Type B pancreatic cell (in vitro differentiated cells): ENCODE data around the gene CFHR4. TPM values are rescaled to one million over a fixed set of nuclear protein-coding genes. Genes with fewer than 3 reads are reported as not detected.
"Not testable (repeated sequence)": the region's sequence is repeated elsewhere in the genome, so short reads cannot be mapped to it uniquely, and the experiment has no call there.

Experiments used
- DNase-seq: peaks from one replicate; pipeline ENCODE4 v3.0.0; 2021; ENCODE audit warnings: mixed read lengths; ENCODE audit not compliant: unreplicated experiment; ENCODE audit errors: extremely low spot score
- H3K27ac Mint-ChIP-seq: 2 replicates; pipeline ENCODE4 v1.8.0; 2021; ENCODE audit warnings: mild to moderate bottlenecking, mixed read lengths
- H3K27me3 Mint-ChIP-seq: 2 replicates; pipeline ENCODE4 v1.8.0; 2021; ENCODE audit warnings: mixed read lengths
- H3K36me3 Mint-ChIP-seq: 2 replicates; pipeline ENCODE4 v1.8.0; 2021; ENCODE audit warnings: mixed read lengths
- H3K4me1 Mint-ChIP-seq: one replicate; pipeline ENCODE4 v1.8.0; 2021; ENCODE audit warnings: mixed read lengths; ENCODE audit not compliant: unreplicated experiment
- H3K4me3 Mint-ChIP-seq: 2 replicates; pipeline ENCODE4 v1.8.0; 2021; ENCODE audit warnings: mild to moderate bottlenecking, mixed read lengths
- H3K9me3 Mint-ChIP-seq: 2 replicates; pipeline ENCODE4 v1.8.0; 2021; ENCODE audit warnings: mixed read lengths
- CTCF ChIP-seq: fragments of 200-600 bp; sonication (generic); conservative IDR thresholded peaks from 2 replicates; pipeline ENCODE4 v1.5.0; 2021; ENCODE audit warnings: antibody characterized with exemption, mild to moderate bottlenecking
- total RNA-seq: library from RNA; stranded (reverse); gene quantifications from 2 replicates; pipeline ENCODE4 v1.2.1, GENCODE V29; 2021; ENCODE audit warnings: low replicate concordance

CFHR4 gene
- total RNA-seq, 1 donor from 2014 or later = not detected

GRCh38 chr1:196890668-196891067 is 2.8 kb downstream of the CFHR4 start:
- no peak for DNase-seq
- Mint-ChIP-seq H3K4me1 (no peaks in the 10 kb centered on the region), H3K27me3 (no peaks in the 10 kb centered on the region), H3K4me3 (no peak overlapping the region), H3K36me3 (no peaks in the 10 kb centered on the region), H3K9me3 (no peaks in the 10 kb centered on the region), H3K27ac (no peak overlapping the region)
- TF ChIP-seq CTCF = no peak

GRCh38 chr1:196891251-196891650 is 3.4 kb downstream of the CFHR4 start:
- H3K4me3 Mint-ChIP-seq = no peak overlapping the region
- DNase-seq = no peak
- H3K9me3 Mint-ChIP-seq = no peaks in the 10 kb centered on the region
- TF ChIP-seq CTCF = no peak
- no peaks in the 10 kb centered on the region for H3K4me1 Mint-ChIP-seq
- H3K36me3 Mint-ChIP-seq = no peaks in the 10 kb centered on the region
- H3K27me3 Mint-ChIP-seq = no peaks in the 10 kb centered on the region
- no peak overlapping the region for H3K27ac Mint-ChIP-seq

- Mint-ChIP-seq H3K9me3 (no peaks in the 10 kb centered on the region), H3K4me1 (no peaks in the 10 kb centered on the region), H3K4me3 (no peak overlapping the region), H3K27me3 (peaks cover 4% of the 10 kb centered on the region), H3K27ac (no peak overlapping the region), H3K36me3 (no peaks in the 10 kb centered on the region)
- no peak for DNase-seq
- no peak for TF ChIP-seq CTCF
These were observed 8.5 kb downstream of the CFHR4 start for GRCh38 chr1:196896355-196896754.

GRCh38 chr1:196897158-196897828 is 9.4 kb downstream of the CFHR4 start:
- TF ChIP-seq CTCF = no peak
- H3K9me3 Mint-ChIP-seq = no peaks in the 10 kb centered on the region
- H3K36me3 Mint-ChIP-seq = no peaks in the 10 kb centered on the region
- no peak for DNase-seq
- peak overlapping the region; percentile 36 for H3K4me3 Mint-ChIP-seq
- H3K4me1 Mint-ChIP-seq = no peaks in the 10 kb centered on the region
- no peak overlapping the region for H3K27ac Mint-ChIP-seq
- peaks cover 4% of the 10 kb centered on the region for H3K27me3 Mint-ChIP-seq

GRCh38 chr1:196902344-196902743 is 14.5 kb downstream of the CFHR4 start:
- no peaks in the 10 kb centered on the region for H3K9me3 Mint-ChIP-seq
- H3K4me3 Mint-ChIP-seq = no peak overlapping the region
- peaks cover 4% of the 10 kb centered on the region for H3K27me3 Mint-ChIP-seq
- H3K27ac Mint-ChIP-seq = no peak overlapping the region
- H3K36me3 Mint-ChIP-seq = no peaks in the 10 kb centered on the region
- no peak for DNase-seq
- no peaks in the 10 kb centered on the region for H3K4me1 Mint-ChIP-seq
- peak; percentile 61 for TF ChIP-seq CTCF

- no peak overlapping the region for H3K4me3 Mint-ChIP-seq
- no peaks in the 10 kb centered on the region for H3K27me3 Mint-ChIP-seq
- peak; percentile 55 for TF ChIP-seq CTCF
- no peaks in the 10 kb centered on the region for H3K36me3 Mint-ChIP-seq
- H3K9me3 Mint-ChIP-seq = no peaks in the 10 kb centered on the region
- no peak overlapping the region for H3K27ac Mint-ChIP-seq
- no peaks in the 10 kb centered on the region for H3K4me1 Mint-ChIP-seq
- no peak for DNase-seq
These were observed 22.4 kb downstream of the CFHR4 start for GRCh38 chr1:196910215-196910614.

GRCh38 chr1:196912283-196912682 is 24.4 kb downstream of the CFHR4 start:
- not testable (repeated sequence) for H3K4me1 Mint-ChIP-seq, H3K27ac Mint-ChIP-seq, H3K4me3 Mint-ChIP-seq, DNase-seq, H3K9me3 Mint-ChIP-seq, H3K36me3 Mint-ChIP-seq, H3K27me3 Mint-ChIP-seq

- not testable (repeated sequence) for H3K27ac Mint-ChIP-seq, H3K9me3 Mint-ChIP-seq, DNase-seq, H3K36me3 Mint-ChIP-seq, H3K4me3 Mint-ChIP-seq, H3K27me3 Mint-ChIP-seq, H3K4me1 Mint-ChIP-seq
These were observed 39.0 kb downstream of the CFHR4 start for GRCh38 chr1:196926839-196927238.
